K562 (cell line): ENCODE results near the gene DUSP28.

Experiments used
- GATA2 ChIP-seq: sonication (generic); formaldehyde crosslinking; IDR thresholded peaks from 2 replicates; pipeline ENCODE4 v1.4.0; 2020; ENCODE audit warnings: mild to moderate bottlenecking, missing genetic modification reagents
- PML ChIP-seq: IDR thresholded peaks from 2 replicates; pipeline ENCODE4 v1.6.1; 2012; ENCODE audit warnings: low read length, inconsistent platforms
- POLR2A ChIP-seq: fragments of 450-650 bp; conservative IDR thresholded peaks from 2 replicates; pipeline ENCODE4 v1.6.1; 2016
- POLR2B ChIP-seq: fragments of 450-650 bp; IDR thresholded peaks from 2 replicates; pipeline ENCODE4 v1.6.1; 2018; ENCODE audit warnings: low read depth; ENCODE audit not compliant: partially characterized antibody

DNA sequence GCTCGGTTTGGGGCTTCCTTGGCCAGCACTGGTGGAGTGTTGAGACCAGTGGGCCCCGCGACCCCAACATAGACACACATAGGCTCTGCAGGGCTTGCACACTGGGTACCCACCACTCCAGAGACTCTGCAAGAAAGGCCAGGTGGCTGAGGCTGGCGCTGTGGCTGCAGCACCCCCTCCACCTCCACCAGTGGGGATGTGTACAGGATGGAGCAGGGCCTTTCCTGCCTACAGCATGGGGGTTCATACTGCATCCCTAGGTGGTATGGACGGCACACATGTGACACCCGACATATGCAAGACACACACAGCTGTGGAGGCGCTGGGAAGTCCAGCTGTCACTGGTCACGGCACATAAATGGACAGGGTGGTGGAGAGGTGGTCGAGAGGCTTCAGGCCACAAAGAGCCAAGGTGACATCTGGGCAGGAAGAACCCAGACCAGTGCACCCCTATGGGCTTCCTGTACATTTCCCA, 9.4 kb downstream of the DUSP28 start:
- TF ChIP-seq POLR2A (no peak), GATA2 (CRISPR knock-in tag) (no peak), POLR2B (no peak), PML (no peak)
